Stimulated activated CD4-positive, alpha-beta T cell treated with anti-CD3 and anti-CD28 coated beads, Interleukin-12 subunit alpha, Interleukin-12 subunit beta, amount 100 ng/mL, for 24 hours (primary cell): ENCODE data around the gene DLX6.
"Not testable (repeated sequence)": the region's sequence is repeated elsewhere in the genome, so short reads cannot be mapped to it uniquely, and the experiment has no call there.

ENCODE experiments used
- DNase-seq, 2 experiments: peaks; one replicate each; pipeline ENCODE4 v3.0.0-alpha.2; 2020; ENCODE audit warnings: low read depth in 2 of 2

The DLX6 gene

DNA sequence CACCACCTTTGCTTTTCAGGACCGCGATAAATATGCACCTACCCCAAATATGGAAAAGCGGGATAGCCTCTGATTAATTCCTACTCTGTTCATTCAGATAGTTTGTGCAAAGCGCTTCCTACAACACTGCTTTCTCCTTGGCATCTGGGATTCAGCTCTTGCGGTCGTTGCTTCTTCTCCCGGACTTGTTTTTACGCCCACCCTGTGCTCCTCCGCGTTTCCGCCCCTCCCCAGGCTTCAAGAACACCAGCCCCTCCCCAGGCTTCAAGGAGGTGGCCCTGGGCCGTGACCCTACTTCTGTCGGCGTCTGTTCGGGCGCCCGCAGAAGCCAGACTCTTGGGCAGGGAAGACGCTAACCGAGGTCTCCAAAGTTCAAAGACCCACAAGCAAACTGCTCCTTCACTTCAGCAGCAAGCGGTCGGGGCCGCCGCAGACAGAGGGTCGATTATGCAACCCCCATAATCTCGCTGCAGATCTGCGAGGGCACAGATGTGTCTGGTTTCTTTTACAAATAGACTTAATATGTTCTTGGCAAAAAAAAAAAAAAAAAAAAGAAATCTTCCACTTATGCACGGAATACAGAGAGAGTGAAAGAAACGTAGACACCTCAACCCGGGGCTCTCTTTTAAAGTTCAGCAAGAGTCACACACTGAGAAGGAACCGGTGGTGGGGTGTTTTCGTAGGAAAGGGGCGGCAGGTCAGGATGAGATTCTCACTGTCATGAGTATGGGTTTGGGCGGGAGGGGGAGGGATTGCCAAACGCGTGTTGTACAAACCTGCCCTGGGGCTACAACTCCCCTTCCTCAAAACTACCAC, 17.3 kb downstream of the DLX6 start:
- no peak for DNase-seq

DNA sequence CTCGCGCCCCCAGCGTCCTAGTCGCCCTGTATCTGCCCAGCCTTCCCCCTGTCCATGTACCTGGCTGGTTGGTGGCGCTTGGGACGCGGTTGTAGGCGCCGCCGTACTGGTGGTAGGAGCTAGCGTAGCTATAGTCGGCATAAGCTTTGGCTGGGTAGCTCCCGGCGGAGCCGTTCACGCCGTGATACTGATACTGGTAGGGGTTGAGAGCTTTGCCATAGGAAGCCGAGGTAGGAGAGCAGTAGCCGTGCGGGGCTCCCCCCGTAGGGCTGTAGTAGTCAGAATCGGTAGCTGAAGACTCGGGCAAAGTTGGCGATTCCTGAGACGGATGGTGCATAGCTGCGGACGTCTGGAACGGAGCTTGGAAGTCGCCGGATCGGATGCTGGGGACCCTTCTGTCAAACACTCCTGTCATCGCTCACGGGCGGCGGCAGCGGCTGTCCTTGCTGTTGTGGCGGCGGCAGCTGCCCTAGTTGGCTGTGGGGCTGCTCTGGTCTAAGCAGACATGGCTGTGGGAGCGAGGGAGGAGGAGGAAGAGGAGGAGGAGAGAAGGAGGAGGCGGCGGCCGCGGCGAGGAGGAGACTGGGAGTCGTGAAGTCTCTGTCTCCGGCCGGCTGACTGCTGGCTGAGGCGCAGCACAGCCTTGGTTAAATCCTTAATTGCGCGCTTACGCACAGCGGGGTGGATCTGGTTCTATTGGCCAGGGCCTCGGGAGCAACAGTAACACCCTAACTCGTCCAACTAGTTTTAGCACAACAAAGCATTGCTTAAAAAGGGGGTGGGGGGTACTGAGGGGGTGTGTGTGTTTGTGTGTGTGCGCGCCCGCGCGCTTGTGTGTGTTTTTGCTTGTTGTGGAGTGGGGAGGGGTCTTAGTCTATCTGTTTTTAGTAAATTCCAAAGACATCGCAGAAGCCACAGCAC, 19.1 kb downstream of the DLX6 start, which contains the start of gene DLX5:
TSS of gene DLX5 (minus strand) at position 623 of the 921 bp plus-strand sequence. CDS start at position 415, 208 bp downstream.
- no peak for DNase-seq

- no peak for DNase-seq
These were observed 19.8 kb downstream of the DLX6 start for GRCh38 chr7:97025130-97025499.

DNA sequence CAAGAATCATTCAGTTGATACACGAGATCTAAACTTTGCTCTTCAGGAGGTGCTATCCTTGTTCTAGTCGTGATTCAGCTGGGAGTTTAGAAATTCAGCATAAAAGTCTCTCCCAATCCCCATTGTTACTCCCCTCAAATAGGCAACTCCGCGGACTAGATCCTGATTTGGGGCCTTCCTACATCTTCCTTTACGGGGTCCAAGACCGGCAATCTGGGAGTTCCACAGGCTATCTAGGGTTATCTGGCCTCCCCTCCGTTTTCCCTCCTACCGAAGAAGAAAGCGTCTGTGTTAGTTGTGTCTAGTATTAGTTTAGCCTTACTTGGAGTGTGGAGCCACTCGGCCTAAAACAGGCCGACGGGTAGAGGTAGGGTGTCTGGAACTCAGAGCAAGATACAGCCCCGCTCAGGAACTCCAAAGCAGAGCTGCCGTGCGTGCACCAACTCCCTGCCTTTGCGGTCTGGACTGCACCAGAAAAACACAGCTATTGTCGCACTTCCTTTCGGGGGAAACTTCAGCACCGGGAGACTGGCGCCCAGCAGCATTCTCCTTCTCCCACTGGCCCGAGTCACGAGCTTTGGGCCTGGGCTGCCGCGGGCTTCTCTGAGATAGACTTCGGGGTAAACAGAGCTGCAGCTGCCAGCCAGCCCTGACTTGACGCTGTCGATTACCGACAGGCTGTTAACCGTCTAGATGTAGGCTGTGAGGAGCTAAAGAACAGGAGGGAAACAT, 20.8 kb downstream of the DLX6 start:
- no peak for DNase-seq

- DNase-seq = no peak
These were observed 21.5 kb downstream of the DLX6 start for GRCh38 chr7:97026715-97027426.

DNA sequence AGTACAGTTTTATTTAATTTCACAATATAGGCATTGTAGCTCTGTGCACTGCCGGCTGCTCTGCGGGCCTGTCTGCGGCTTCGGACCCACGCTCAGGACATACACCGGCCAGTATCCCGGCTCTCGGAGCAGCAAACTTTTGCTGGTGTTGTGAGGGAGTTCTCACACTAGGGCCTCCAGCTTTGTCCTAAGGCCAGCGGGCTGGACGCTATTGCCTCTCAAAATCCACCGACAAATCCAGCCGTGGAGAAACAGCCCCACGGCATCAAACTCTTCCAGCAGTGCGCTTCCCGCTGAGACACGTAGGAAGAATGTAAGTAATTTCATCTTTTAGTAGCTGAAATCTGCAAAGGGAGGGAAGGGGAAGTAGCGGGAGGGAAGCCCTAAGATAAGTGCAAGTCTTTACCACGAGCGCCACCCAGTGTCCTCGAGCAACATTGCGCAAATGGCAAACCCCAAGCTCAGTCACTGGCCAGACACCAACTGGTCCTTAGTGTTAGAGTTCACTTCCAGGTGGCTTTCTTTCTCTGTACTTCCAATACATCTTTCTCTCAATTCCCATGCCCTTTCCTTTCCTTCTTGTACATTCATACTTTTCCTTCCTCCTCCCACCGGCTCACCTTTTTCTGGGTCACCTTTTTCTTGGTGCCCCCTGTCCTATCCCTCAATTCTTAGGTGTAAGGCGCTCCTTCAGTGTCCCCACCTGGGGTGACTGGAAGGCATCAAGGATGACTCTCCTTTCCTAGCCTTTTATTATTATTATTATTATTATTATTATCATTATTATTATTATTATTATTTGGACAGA, 22.3 kb downstream of the DLX6 start:
- peak; percentile 45 to 63 for DNase-seq

DNA sequence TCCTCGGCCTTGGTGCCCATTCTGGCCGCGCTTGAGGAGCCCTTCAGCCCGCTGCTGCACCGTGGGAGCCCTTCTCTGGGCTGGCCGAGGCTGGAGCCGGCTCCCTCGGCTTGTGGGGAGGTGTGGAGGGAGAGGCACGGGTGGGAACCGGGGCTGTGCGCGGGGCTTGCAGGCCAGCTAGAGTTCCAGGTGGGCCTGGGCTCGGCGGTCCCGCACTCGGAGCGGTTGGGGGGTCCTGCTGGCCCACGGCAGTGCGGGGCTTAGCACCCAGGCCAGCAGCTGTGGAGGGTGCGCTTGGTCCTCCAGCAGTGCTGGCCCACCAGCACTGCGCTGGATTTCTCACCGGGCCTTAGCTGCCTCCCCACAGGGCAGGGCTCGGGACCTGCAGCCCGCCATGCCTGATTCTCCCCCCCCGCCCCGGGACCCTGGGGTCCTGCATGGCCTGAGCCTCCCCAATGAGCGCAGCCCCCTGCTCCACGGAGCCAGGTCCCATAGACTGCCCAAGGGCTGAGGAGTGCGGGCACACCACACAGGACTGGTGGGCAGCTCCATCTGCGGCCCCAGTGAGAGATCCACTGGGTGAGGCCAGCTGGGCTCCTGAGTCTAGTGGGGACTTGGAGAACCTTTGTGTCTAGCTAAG, 29.0 kb downstream of the DLX6 start:
- DNase-seq = not testable (repeated sequence)

DNA sequence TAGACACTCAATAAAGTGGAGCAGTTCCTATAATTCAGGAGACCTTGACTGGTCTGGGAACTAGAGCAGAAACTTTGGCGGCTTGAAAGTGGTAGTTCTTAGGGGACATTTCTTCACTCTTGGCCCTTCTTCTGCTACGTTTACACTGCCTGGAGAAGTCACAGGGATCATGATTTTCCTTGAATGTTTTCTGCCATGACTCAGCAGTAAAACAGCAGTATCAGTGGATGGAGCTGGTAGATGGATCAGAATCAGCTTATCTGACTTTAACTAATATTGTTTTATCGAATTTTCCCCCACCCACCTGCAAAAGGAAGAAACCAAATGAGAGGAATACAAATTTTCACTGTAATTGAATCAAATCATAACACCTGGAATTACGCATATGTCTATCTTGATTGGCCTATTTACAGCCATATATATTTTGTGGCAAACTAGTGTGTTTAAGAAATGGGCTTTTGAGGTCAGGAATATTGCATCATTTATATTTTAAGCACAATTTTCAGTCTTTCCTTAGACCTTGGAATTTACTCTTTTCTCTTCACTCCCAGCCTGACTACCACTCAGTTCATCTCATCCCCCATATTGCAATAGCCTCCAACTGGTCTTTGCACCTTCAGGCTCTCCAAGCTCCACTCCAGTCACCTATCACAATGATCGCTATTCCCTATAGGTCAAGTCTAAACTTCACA, 34.2 kb downstream of the DLX6 start:
- DNase-seq = no peak

DNA sequence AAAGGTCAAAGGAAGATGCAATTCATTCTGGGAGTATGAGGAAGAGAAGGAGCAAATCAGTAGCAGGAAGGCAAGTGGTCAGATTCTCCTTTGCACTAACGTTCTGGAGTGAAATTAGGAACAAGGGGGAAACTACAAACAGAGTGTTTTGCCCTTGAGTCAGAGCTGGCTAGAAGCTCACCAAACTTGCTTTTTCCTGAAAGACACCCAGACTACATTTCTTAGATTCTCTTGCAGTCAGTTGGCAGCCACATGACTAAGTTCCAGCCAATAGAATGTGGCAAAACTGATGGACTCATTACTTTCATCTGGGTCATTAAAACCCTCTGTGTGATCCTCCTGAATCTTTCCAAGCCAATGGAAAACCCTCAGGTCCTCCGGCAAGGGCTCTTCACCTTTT, 37.9 kb downstream of the DLX6 start:
- DNase-seq = no peak
